IPS DF 6.9 (cell line): ENCODE measurements around the gene RASAL2.
A peak's percentile ranks its signal among the peaks of the same experiment; 100 is the strongest.
"Not testable (repeated sequence)": the region's sequence is repeated elsewhere in the genome, so short reads cannot be mapped to it uniquely, and the experiment has no call there.

Experiments
- DNase-seq: peaks from one replicate; pipeline ENCODE4 v3.0.0-alpha.2; 2013; ENCODE audit warnings: low read depth, low spot score
- H3K27ac ChIP-seq: one replicate; pipeline ENCODE4 v1.5.1; 2013; ENCODE audit warnings: low read length, control low read depth
- H3K27me3 ChIP-seq: 2 replicates; pipeline ENCODE4 v1.6.1; 2013; ENCODE audit warnings: mild to moderate bottlenecking, low read length; ENCODE audit not compliant: control insufficient read depth, insufficient read depth
- H3K36me3 ChIP-seq: 2 replicates; pipeline ENCODE4 v1.6.1; 2013; ENCODE audit warnings: low read length; ENCODE audit not compliant: control insufficient read depth, insufficient read depth
- H3K4me1 ChIP-seq: 2 replicates; pipeline ENCODE4 v1.6.1; 2013; ENCODE audit warnings: low read length; ENCODE audit not compliant: control insufficient read depth, insufficient read depth
- H3K4me3 ChIP-seq: 2 replicates; pipeline ENCODE4 v1.5.1; 2013; ENCODE audit warnings: mild to moderate bottlenecking, low read length
- H3K9me3 ChIP-seq: 2 replicates; pipeline ENCODE4 v1.6.1; 2013; ENCODE audit warnings: low read length, inconsistent platforms; ENCODE audit not compliant: control insufficient read depth, insufficient read depth
- WGBS: extraction: QIAGEN DNeasy Blood & Tissue Kit; methylation state at CpG from one replicate; pipeline ENCODE4 v1.1.7; 2013; ENCODE audit warnings: mixed read lengths, missing lambda C conversion rate; ENCODE audit not compliant: insufficient read length, insufficient coverage; 5-methylcytosine and 5-hydroxymethylcytosine counted together

The RASAL2 gene

GRCh38 chr1:178071811-178072210, 22.1 kb upstream of the RASAL2 start:
- Histone ChIP-seq H3K9me3 (no peaks in the 10 kb centered on the region), H3K4me1 (no peaks in the 10 kb centered on the region), H3K27me3 (no peaks in the 10 kb centered on the region; the same call in 1 of the 2 replicates), H3K36me3 (no peaks in the 10 kb centered on the region), H3K27ac (no peak overlapping the region), H3K4me3 (no peak overlapping the region)
- DNase-seq, result no peak
- no CpG with 5 or more reads among the region's 2 CpGs for WGBS

DNA sequence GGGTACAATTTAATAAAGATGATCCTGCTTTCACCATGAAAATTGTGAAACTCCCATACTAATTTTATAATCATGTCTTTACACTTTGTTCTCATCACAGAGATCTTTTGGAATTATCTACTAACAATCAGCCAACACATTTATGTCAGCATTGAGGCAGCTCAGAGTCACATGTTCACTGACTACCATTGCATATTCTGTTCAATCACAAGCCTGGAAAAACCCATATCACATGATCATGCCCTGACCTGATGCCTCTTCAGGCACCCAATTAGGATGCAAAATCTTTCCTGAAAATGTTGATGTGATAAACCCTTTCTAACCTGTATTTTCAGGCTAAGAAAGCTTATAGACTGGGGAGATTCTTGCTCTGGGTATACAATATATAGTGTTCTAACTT, 21.6 kb upstream of the RASAL2 start:
- H3K4me3 ChIP-seq, result no peak overlapping the region
- no peaks in the 10 kb centered on the region for H3K4me1 ChIP-seq
- no peak overlapping the region for H3K27ac ChIP-seq
- H3K36me3 ChIP-seq, result no peaks in the 10 kb centered on the region
- no peaks in the 10 kb centered on the region for H3K9me3 ChIP-seq
- H3K27me3 ChIP-seq, result no peaks in the 10 kb centered on the region; the same call in 1 of the 2 replicates
- no peak for DNase-seq

DNA sequence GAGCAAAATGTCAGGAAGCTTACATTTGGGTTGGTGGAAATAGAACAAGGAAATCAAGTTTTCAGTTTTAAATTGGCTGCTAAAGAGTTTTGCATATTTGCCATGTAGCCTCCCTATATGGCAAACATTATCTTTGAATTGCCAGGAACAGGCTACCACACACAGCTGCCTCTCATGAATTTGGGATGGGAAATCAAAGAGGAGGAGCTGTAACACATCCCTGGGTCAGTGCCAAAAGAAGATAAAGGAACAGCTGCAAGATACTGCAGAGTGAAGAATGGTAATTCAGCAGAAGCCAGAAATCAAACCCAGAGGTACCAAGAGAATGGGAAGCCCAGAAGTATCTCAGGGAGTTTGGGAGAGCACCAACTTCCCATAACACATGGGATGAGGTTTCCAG, 18.6 kb upstream of the RASAL2 start:
- Histone ChIP-seq H3K27ac (no peak overlapping the region), H3K27me3 (no peaks in the 10 kb centered on the region; the same call in 1 of the 2 replicates), H3K4me3 (no peak overlapping the region), H3K4me1 (no peaks in the 10 kb centered on the region), H3K36me3 (no peaks in the 10 kb centered on the region), H3K9me3 (no peaks in the 10 kb centered on the region)
- DNase-seq, result no peak

DNA sequence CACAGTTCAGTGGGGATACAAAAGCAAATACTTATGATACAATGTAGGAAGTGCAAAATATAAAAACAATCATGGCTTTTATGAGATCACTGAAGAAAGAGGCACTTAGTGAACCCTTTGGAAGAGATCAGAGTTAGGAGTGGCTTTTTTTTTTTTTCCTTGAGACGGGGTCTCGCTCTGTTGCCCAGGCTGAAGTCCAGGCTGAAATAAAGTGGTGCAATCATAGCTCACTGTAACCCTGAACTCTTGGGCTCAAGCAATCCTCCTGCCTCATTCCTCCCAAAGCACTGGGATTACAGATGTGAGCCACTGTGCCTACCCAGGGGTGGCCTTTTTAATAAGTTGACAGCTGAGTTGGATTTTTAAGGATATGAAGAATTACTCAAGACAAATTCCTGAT, 17.3 kb upstream of the RASAL2 start:
- Histone ChIP-seq H3K27me3 (no peaks in the 10 kb centered on the region; the same call in 1 of the 2 replicates), H3K4me1 (no peaks in the 10 kb centered on the region), H3K4me3 (no peak overlapping the region), H3K36me3 (no peaks in the 10 kb centered on the region), H3K9me3 (no peaks in the 10 kb centered on the region), H3K27ac (no peak overlapping the region)
- no CpG with 5 or more reads among the region's 2 CpGs for WGBS
- DNase-seq, result no peak

- H3K36me3 ChIP-seq, result no peaks in the 10 kb centered on the region
- no peaks in the 10 kb centered on the region for H3K9me3 ChIP-seq
- no peak for DNase-seq
- no peak overlapping the region for H3K27ac ChIP-seq
- no peaks in the 10 kb centered on the region for H3K4me1 ChIP-seq
- H3K27me3 ChIP-seq, result no peaks in the 10 kb centered on the region; the same call in 1 of the 2 replicates
- H3K4me3 ChIP-seq, result no peak overlapping the region
Measured at GRCh38 chr1:178077917-178078316, 16.0 kb upstream of the RASAL2 start.

- H3K4me3 ChIP-seq, result no peak overlapping the region
- WGBS, result no CpG with 5 or more reads among the region's 3 CpGs
- no peak for DNase-seq
- no peak overlapping the region for H3K27ac ChIP-seq
- no peaks in the 10 kb centered on the region for H3K36me3 ChIP-seq
- H3K27me3 ChIP-seq, result no peaks in the 10 kb centered on the region
- no peaks in the 10 kb centered on the region for H3K9me3 ChIP-seq
- no peaks in the 10 kb centered on the region for H3K4me1 ChIP-seq
Measured at GRCh38 chr1:178086294-178086693, 7.6 kb upstream of the RASAL2 start.

DNA sequence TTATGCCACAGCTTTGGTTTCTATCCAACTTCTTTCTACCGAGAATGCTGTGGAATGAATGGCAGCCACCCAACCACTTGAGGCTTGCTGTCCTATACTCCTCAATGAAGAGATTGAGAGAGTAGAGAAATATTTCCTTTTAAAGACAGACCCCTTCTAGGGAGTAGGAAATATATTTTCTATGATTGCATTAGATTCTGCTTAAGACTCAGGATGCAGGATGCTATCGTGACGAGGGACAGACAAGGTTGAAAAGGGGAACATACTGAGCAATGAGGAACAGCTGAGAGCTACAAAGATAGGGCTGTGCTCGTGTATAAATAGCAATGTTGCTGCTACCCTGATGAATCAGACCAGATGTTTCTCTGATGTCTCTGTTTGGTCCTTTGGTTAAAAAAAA, 7.1 kb upstream of the RASAL2 start:
- H3K4me3 ChIP-seq, result no peak overlapping the region
- WGBS, result no CpG with 5 or more reads among the region's 4 CpGs
- no peaks in the 10 kb centered on the region for H3K9me3 ChIP-seq
- H3K27me3 ChIP-seq, result no peaks in the 10 kb centered on the region
- H3K4me1 ChIP-seq, result no peaks in the 10 kb centered on the region
- H3K36me3 ChIP-seq, result no peaks in the 10 kb centered on the region
- H3K27ac ChIP-seq, result no peak overlapping the region
- DNase-seq, result no peak

DNA sequence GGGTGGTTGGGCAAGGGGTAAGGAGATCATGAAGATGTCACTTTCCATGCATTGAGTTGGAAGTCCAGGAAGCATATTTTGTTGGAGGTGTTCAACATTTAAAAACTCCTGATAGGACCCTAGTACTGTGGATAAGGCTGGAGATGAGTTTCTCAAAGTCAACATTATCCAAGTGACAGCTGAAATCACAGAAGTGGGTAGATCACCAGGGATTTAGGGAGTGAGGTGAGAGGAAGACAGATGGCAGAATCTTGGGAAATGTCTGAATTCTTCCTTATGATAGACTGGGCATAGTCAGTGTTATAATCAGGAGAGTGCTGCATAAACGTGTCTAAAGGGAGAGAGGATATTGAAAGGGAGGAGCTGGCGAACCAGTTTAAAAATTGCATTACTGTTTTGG, 5.3 kb upstream of the RASAL2 start:
- H3K36me3 ChIP-seq, result no peaks in the 10 kb centered on the region
- no peak overlapping the region for H3K27ac ChIP-seq
- DNase-seq, result no peak
- no peak overlapping the region for H3K4me3 ChIP-seq
- no CpG with 5 or more reads among the region's 2 CpGs for WGBS
- no peaks in the 10 kb centered on the region for H3K4me1 ChIP-seq
- H3K27me3 ChIP-seq, result no peaks in the 10 kb centered on the region
- no peaks in the 10 kb centered on the region for H3K9me3 ChIP-seq

DNA sequence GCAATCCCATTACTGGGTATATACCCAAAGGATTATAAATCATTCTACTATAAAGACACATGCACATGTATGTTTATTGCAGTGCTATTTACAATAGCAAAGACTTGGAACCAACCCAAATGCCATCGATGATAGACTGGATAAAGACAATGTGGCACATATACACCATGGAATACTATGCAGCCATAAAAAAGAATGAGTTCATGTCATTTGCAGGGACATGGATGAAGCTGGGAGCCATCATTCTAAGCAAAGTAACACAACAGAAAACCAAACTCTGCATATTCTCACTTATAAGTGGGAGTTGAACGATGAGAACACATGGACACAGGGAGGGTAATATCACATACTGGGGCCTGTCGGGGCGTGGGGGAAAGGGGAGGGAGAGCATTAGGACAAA, 2.5 kb upstream of the RASAL2 start:
- not testable (repeated sequence) for H3K27ac ChIP-seq, H3K36me3 ChIP-seq, H3K9me3 ChIP-seq, H3K27me3 ChIP-seq, DNase-seq, H3K4me1 ChIP-seq, H3K4me3 ChIP-seq
- no CpG with 5 or more reads among the region's 4 CpGs for WGBS

DNA sequence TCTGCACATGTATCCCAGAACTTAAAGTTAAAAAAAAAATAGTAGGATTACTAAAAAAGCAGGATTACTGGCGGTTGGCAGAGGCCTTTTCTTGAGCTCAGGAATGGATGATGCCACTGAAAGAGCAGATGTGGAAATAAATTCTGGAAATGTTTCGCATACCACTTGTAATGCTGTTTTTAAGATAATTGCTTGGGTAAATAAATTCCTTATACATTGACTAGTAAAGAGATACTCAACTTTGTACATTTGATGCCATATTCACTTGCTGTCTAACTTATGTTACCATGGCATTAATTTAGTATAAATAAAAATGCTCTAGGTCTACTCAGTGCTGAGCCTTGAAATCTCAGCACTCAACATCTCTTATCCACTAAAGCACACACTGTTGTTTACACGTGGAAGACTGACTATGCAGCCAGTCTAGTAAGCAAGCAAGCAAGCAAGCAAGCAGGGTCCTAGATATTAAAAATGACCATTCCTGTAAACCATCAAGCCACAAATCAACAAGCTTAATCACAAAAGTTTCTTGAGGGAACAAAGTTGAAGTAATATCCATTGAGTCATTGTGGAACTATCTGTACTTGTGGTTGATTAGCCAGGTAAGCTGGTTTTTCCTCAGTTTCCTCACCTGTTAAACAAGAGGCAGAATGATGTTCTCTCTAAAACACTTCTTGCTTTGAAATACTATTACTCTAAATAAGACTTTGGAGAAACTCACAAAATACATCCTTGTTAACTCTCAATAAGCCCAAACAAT, 1.7 kb upstream of the RASAL2 start:
- Histone ChIP-seq H3K4me3 (no peak overlapping the region), H3K9me3 (no peaks in the 10 kb centered on the region), H3K27me3 (no peaks in the 10 kb centered on the region), H3K4me1 (no peaks in the 10 kb centered on the region), H3K36me3 (no peaks in the 10 kb centered on the region), H3K27ac (no peak overlapping the region)
- WGBS, result no CpG with 5 or more reads among the region's 3 CpGs
- no peak for DNase-seq

DNA sequence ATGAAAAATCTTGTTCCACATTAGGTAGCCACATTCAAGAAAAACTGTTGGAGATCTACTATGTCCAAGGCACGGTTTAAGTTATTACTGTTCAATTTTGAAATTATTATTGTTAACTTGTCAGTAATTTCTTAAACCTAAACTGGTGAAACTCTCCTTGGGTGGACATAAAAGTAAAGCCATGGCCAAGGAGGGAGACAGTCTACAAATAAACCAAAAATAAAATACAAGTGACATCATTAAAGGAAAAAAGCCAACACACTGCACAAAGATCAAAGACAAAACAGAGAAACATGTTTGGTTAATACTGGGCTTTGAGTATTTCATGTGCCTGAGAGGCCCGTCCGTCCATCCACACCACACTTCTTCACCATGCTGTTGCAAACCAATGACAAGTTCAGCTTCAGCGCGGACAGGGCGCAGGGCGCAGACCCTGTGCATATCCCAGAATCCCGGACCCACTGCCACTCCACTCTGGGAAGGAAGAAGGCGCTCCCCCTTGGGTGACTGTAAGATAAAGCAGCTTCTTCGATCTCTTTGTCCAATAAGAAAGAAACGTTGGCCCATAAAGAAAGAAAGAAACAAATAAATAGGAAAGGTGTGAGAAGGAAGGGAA, 918 bp upstream of the RASAL2 start:
- Histone ChIP-seq H3K27ac (no peak overlapping the region), H3K9me3 (no peaks in the 10 kb centered on the region), H3K36me3 (no peaks in the 10 kb centered on the region), H3K4me3 (peak overlapping the region; percentile 98; the same call in 1 of the 2 replicates), H3K27me3 (no peaks in the 10 kb centered on the region), H3K4me1 (no peaks in the 10 kb centered on the region)
- WGBS, result no CpG with 5 or more reads among the region's 11 CpGs
- no peak for DNase-seq
